Thoracic aorta (tissue), 2 donors: Measurements from ENCODE around the gene RBMS3. TPM values are rescaled to one million over a fixed set of nuclear protein-coding genes. Genes with fewer than 3 reads are reported as not detected.

Experiments used
- ATAC-seq: fragments of 150-250 bp; one replicate; pipeline ENCODE4 v1.8.0; 2017; ENCODE audit warnings: low read depth; ENCODE audit not compliant: insufficient number of reproducible peaks, low FRiP score
- DNase-seq: peaks from one replicate; pipeline ENCODE4 v3.0.0-alpha.2; 2020; ENCODE audit warnings: low spot score
- H3K27ac ChIP-seq, 2 donors: fragments of 200-600 bp; sonication (generic); 1 replicate in 1 of 2; 2 replicates in 1 of 2; pipeline ENCODE4 v1.5.1; 2016; ENCODE audit warnings: mild to moderate bottlenecking in 2 of 2, moderate library complexity in 2 of 2
- H3K27me3 ChIP-seq: fragments of 200-600 bp; sonication (generic); replicated peaks from 2 replicates; pipeline ENCODE4 v1.6.0; 2016; ENCODE audit warnings: mild to moderate bottlenecking; ENCODE audit not compliant: insufficient read depth
- H3K36me3 ChIP-seq: fragments of 200-600 bp; sonication (generic); one replicate; pipeline ENCODE4 v1.5.1; 2016
- H3K4me1 ChIP-seq, 2 donors: fragments of 200-600 bp; sonication (generic); 1 replicate in 1 of 2; 2 replicates in 1 of 2; pipeline versions ENCODE4 v1.5.1 to v1.6.0; 2016; ENCODE audit warnings: low read depth in 2 of 2, mild to moderate bottlenecking in 1 of 2; ENCODE audit not compliant: control insufficient read depth in 1 of 2
- H3K4me3 ChIP-seq: fragments of 200-600 bp; sonication (generic); 2 replicates; pipeline ENCODE4 v1.5.1; 2016; ENCODE audit warnings: mild to moderate bottlenecking
- H3K9me3 ChIP-seq: fragments of 200-600 bp; sonication (generic); 2 replicates; pipeline ENCODE4 v1.5.1; 2016
- CTCF ChIP-seq: fragments of 200-600 bp; sonication (generic); IDR thresholded peaks from one replicate; pipeline ENCODE4 v1.5.1; 2019; ENCODE audit warnings: antibody characterized with exemption
- total RNA-seq, 2 donors: library from RNA; depleted of rRNA; stranded (reverse); fragments of >200 nt; gene quantifications; one replicate each; pipeline versions ENCODE4 v1.1.0 to v1.2.3, GENCODE V29; 2016

The RBMS3 gene
- total RNA-seq, 2 donors from 2014 or later, result 149 to 186 TPM

GRCh38 chr3:29503958-29504357 is 223.1 kb downstream of the RBMS3 start:
- Histone ChIP-seq H3K27me3 (no peaks in the 10 kb centered on the region), H3K4me1 (peaks cover 10 to 49% of the 10 kb centered on the region in 2 donors), H3K4me3 (no peak overlapping the region), H3K27ac (peak overlapping the region; percentile 48 to 60), H3K9me3 (no peaks in the 10 kb centered on the region), H3K36me3 (no peaks in the 10 kb centered on the region)
- ATAC-seq (peak; percentile 83), DNase-seq (no peak)
- TF ChIP-seq CTCF, result no peak

GRCh38 chr3:29506502-29506901 is 225.6 kb downstream of the RBMS3 start:
- DNase-seq (no peak), ATAC-seq (no peak)
- no peaks in the 10 kb centered on the region for H3K9me3 ChIP-seq
- H3K27ac ChIP-seq, result no peak overlapping the region
- no peaks in the 10 kb centered on the region for H3K27me3 ChIP-seq
- TF ChIP-seq CTCF, result no peak
- H3K4me1 ChIP-seq, result peaks cover 12 to 51% of the 10 kb centered on the region in 2 donors
- no peaks in the 10 kb centered on the region for H3K36me3 ChIP-seq
- no peak overlapping the region for H3K4me3 ChIP-seq

GRCh38 chr3:29511701-29512100 is 230.8 kb downstream of the RBMS3 start:
- H3K4me1 ChIP-seq, result peaks cover 32 to 61% of the 10 kb centered on the region in 2 donors

GRCh38 chr3:29512641-29513040 is 231.8 kb downstream of the RBMS3 start:
- Histone ChIP-seq H3K27ac (peak overlapping the region in 1 of 2 donors; percentile 40), H3K9me3 (no peaks in the 10 kb centered on the region), H3K4me1 (peaks cover 32 to 52% of the 10 kb centered on the region in 2 donors), H3K27me3 (no peaks in the 10 kb centered on the region), H3K4me3 (peak overlapping the region; percentile 61), H3K36me3 (no peaks in the 10 kb centered on the region)
- ATAC-seq, result no peak
- DNase-seq, result no peak
- no peak for TF ChIP-seq CTCF

More at GRCh38 chr3:29511701-29512100, 230.8 kb downstream of the RBMS3 start:
- no peak for DNase-seq
- no peak for ATAC-seq
- no peaks in the 10 kb centered on the region for H3K36me3 ChIP-seq
- no peak overlapping the region for H3K27ac ChIP-seq
- H3K27me3 ChIP-seq, result no peaks in the 10 kb centered on the region
- TF ChIP-seq CTCF, result no peak
- H3K4me3 ChIP-seq, result no peak overlapping the region
- no peaks in the 10 kb centered on the region for H3K9me3 ChIP-seq

- peak overlapping the region; percentile 61 for H3K4me3 ChIP-seq
- peak overlapping the region in 1 of 2 donors; percentile 40 for H3K27ac ChIP-seq
- DNase-seq (no peak), ATAC-seq (no peak)
- H3K27me3 ChIP-seq, result no peaks in the 10 kb centered on the region
- H3K9me3 ChIP-seq, result no peaks in the 10 kb centered on the region
- TF ChIP-seq CTCF, result no peak
- no peaks in the 10 kb centered on the region for H3K36me3 ChIP-seq
- H3K4me1 ChIP-seq, result peaks cover 32 to 49% of the 10 kb centered on the region in 2 donors
These were observed 232.4 kb downstream of the RBMS3 start for GRCh38 chr3:29513236-29513635.
